ENCODE data around the gene SOX3.

Gene SOX3

GRCh38 chrX:140492066-140492994, 12.5 kb downstream of the SOX3 start:
- no peak for DNase-seq

- no peak for DNase-seq
These were observed 24.1 kb downstream of the SOX3 start for GRCh38 chrX:140480765-140481164.

- no peak for DNase-seq
These were observed 26.9 kb downstream of the SOX3 start for GRCh38 chrX:140477987-140478386.

GRCh38 chrX:140475025-140475424, 29.8 kb downstream of the SOX3 start:
- no peak for DNase-seq

GRCh38 chrX:140467211-140467610, 37.7 kb downstream of the SOX3 start:
- no peak for DNase-seq
